WI38 (cell line): ENCODE data around the gene SLC25A53.

Source experiments
- H3K4me3 ChIP-seq: 2 replicates; pipeline ENCODE4 v1.5.1; 2011; ENCODE audit warnings: low read depth, mild to moderate bottlenecking, control low read depth, low read length
- CTCF ChIP-seq: IDR thresholded peaks from 2 replicates; pipeline ENCODE4 v1.5.1; 2012; ENCODE audit warnings: low read depth, mild to moderate bottlenecking, control low read depth, low read length

Gene SLC25A53

GRCh38 chrX:104151037-104151436 lies 5.8 kb downstream of the SLC25A53 start:
- no peak overlapping the region for H3K4me3 ChIP-seq
- no peak for TF ChIP-seq CTCF

- no peak for TF ChIP-seq CTCF
- H3K4me3 ChIP-seq: no peak overlapping the region
Measured at GRCh38 chrX:104141087-104141760, 15.6 kb downstream of the SLC25A53 start.

- no peak for TF ChIP-seq CTCF
- H3K4me3 ChIP-seq: no peak overlapping the region
Measured at GRCh38 chrX:104137496-104137895, 19.3 kb downstream of the SLC25A53 start.

DNA sequence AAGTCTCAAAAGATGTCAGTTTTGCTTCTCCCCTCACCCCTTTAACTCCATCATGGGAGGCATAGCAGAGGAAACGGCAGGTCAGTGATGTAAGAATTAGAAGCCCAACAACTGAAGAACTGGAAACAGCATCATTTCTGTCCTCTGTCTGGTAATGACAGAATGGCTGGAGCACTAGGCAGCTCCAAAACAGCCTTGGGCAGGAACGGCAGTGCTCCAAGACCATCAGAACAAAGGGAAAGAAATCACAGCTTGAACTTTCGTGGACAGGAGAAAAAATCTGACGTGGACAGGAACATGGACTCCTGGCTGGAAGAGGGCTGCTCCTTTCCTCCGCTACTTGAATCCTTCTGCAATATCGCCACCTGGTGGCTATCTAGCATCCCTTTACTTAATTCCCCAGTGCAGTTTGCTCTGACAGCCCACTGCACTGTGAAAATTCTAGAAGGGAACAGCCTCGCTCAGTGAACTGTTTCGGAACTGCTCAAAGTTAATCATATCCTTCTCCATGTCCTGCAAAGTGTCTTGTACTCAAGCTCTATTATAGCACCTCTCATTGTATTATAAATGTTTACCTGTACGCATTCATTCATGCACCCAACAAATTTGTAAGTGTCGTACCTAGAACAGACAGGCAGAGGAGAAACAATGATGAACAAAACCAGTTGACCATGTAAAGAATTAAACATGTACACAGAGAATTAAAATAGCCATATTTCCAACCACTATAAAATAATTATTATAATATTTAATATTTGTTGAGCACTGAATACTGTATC lies 20.4 kb downstream of the SLC25A53 start:
- H3K4me3 ChIP-seq: peak overlapping the region; percentile 48
- TF ChIP-seq CTCF: peak; percentile 69

GRCh38 chrX:104135677-104136076 lies 21.1 kb downstream of the SLC25A53 start:
- no peak overlapping the region; the same call in 1 of the 2 replicates for H3K4me3 ChIP-seq
- TF ChIP-seq CTCF: no peak

DNA sequence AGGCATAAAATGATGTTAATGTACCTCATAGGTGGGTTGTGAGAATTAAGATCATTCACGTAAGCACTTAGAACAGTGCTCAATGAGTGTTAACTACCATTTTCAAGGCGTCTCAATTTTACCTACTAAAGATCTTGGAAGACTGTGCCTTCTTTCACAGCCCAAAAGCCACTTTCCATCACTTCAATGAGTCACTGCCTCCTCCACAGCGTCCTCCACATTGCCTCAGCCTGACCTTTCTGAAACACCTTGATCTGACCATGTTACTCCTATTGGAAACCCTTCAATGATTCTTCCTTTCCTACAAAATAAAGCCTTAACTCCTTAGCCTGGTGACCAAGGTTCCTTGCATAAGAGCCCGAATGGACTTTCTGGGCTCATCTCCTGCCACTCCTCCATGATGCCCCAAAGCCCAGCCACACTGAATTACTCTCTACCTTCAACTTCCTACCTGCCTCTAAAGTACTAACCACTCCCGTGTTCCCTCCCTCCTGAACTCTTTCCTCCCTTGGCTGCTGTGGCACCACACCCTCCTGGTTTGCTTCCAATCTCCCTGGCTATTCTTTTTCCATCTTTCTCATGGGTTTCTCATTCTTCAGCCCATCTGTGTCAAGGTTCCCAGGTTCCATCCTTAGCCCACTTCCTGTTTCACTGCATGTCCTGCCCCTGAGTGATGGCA lies 22.1 kb downstream of the SLC25A53 start:
- TF ChIP-seq CTCF: no peak
- H3K4me3 ChIP-seq: no peak overlapping the region

GRCh38 chrX:104130808-104131207 lies 26.0 kb downstream of the SLC25A53 start:
- no peak overlapping the region for H3K4me3 ChIP-seq
- TF ChIP-seq CTCF: no peak
